Omental fat pad (tissue), 4 donors: ENCODE data around the gene SDHAF2. TPM values are rescaled to one million over a fixed set of nuclear protein-coding genes. Genes with fewer than 3 reads are reported as not detected.

ENCODE experiments used
- ATAC-seq: fragments of 150-250 bp; one replicate; pipeline ENCODE4 v1.9.1; 2016; ENCODE audit warnings: mild to moderate bottlenecking, moderate library complexity; ENCODE audit not compliant: low FRiP score
- DNase-seq: peaks from one replicate; pipeline ENCODE4 v3.0.0-alpha.2; 2019; ENCODE audit warnings: low spot score
- total RNA-seq, 4 donors: library from RNA; depleted of rRNA; stranded (reverse); fragments of >200 nt; gene quantifications; one replicate each; pipeline ENCODE4 v1.1.0, GENCODE V29; 2016
- TF ChIP-seq, protein P1 (sequence below), 3 donors: fragments of 450-650 bp; IDR thresholded peaks; one replicate each; pipeline ENCODE4 v1.5.1; 2016 to 2017; ENCODE audit warnings: antibody characterized with exemption in 3 of 3, mild to moderate bottlenecking in 3 of 3, moderate library complexity in 2 of 3

The SDHAF2 gene
- total RNA-seq, 4 donors from 2014 or later, result 48.6 to 59.0 (median 54.0) TPM

DNA sequence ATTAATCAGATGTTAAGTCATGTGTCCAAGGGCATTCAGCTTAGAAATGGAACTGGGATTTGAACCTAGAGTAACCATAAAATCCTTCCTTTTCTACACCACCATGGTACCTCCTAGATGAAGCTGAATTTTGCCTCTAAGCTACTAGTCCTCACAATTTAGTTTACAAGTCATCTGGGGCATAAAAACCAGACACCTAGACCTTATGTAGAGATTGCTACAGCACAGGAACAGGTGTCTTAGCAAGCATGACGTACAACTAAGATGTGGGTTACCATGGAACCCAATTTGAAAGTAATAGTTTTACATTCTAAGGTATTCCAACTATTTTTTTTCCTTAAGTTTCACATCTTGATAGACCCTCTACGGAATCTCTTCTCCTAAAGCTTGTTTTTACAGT lies 28.4 kb upstream of the SDHAF2 start:
- TF ChIP-seq, protein P1, sequence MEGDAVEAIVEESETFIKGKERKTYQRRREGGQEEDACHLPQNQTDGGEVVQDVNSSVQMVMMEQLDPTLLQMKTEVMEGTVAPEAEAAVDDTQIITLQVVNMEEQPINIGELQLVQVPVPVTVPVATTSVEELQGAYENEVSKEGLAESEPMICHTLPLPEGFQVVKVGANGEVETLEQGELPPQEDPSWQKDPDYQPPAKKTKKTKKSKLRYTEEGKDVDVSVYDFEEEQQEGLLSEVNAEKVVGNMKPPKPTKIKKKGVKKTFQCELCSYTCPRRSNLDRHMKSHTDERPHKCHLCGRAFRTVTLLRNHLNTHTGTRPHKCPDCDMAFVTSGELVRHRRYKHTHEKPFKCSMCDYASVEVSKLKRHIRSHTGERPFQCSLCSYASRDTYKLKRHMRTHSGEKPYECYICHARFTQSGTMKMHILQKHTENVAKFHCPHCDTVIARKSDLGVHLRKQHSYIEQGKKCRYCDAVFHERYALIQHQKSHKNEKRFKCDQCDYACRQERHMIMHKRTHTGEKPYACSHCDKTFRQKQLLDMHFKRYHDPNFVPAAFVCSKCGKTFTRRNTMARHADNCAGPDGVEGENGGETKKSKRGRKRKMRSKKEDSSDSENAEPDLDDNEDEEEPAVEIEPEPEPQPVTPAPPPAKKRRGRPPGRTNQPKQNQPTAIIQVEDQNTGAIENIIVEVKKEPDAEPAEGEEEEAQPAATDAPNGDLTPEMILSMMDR (IDR thresholded peaks at IDR 0.05), result no peak
- ATAC-seq (no peak), DNase-seq (no peak)

DNA sequence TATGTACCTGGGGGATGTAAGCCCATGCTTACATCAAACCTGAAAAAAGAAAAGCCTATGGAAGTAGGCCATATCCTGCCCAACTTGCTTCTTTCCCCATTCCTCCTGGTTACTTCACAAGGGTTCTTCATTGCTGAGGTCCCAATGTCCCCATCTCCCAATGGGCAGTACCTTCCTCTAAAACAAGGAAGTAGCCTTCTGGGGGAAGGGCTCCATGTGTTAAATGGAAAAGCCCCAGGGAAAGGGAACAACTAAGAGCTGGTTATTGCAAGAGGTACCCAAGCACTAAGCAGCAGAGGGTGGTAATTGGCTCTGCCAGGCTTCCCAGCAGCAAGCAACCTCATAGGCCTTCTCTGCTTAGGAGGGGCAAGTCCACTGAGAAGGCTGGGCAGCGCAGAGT lies 26.3 kb upstream of the SDHAF2 start:
- DNase-seq (no peak), ATAC-seq (no peak)
- TF ChIP-seq, protein P1 (IDR thresholded peaks at IDR 0.05), result no peak

DNA sequence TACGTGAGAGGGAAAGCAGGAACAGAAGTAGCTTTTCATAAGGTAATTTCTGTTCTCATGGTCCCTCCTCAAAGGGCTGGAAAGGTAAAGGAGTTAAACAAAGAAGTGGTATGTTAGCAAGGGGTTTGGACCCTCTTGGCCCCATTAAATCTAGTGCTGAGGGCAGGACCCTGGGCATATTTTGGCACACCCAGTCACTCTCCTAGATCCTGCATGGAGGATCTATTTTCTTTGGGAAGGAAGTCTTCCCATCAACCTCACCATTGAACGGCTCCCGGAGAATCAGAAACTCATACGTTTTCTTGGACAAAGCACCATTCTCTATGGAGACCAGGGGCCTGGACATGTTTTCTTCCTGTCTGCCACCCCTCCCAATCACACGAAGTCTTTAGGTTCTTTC lies 25.8 kb upstream of the SDHAF2 start:
- no peak for DNase-seq
- TF ChIP-seq, protein P1 (IDR thresholded peaks at IDR 0.05), result no peak
- ATAC-seq, result no peak

DNA sequence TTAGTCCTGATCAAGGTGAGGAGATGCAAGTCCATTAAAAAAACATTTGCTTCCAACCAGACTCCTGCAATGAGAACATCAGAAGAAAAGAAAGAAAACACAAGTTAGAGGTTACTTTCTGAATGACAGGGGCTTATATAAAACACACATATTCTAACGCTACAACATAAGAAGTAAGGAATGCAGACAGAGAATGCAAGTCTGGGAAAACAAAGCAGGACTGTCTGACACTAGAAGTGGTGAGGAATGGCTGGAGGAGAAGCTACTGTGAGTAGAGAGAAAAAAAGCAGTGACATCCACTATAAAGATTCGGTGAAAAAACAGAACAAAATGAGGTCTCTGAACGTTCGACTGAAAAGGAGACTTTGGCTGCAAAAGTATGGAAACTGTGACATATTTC lies 25.3 kb upstream of the SDHAF2 start:
- TF ChIP-seq, protein P1 (IDR thresholded peaks at IDR 0.05), result no peak
- ATAC-seq, result no peak
- no peak for DNase-seq

DNA sequence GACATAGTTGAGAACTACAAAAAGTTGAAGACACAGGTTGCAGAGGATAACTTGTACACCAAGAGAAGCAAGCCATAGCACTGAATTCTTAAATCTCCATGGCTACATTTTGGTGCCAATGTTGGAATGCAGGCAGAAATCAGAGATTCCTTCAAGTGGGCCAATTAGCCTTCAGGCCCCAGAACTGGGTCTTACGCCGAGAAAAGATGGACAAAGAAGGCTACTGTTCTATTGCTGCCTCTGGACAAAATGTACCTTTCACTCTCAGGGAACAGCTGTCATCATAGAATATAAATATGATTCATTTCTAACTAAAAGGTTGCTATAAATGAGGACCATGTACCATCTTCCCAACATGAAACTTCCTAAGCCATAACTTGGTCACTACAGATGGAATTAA lies 23.9 kb upstream of the SDHAF2 start:
- no peak for ATAC-seq
- DNase-seq, result no peak
- TF ChIP-seq, protein P1 (IDR thresholded peaks at IDR 0.05), result no peak

DNA sequence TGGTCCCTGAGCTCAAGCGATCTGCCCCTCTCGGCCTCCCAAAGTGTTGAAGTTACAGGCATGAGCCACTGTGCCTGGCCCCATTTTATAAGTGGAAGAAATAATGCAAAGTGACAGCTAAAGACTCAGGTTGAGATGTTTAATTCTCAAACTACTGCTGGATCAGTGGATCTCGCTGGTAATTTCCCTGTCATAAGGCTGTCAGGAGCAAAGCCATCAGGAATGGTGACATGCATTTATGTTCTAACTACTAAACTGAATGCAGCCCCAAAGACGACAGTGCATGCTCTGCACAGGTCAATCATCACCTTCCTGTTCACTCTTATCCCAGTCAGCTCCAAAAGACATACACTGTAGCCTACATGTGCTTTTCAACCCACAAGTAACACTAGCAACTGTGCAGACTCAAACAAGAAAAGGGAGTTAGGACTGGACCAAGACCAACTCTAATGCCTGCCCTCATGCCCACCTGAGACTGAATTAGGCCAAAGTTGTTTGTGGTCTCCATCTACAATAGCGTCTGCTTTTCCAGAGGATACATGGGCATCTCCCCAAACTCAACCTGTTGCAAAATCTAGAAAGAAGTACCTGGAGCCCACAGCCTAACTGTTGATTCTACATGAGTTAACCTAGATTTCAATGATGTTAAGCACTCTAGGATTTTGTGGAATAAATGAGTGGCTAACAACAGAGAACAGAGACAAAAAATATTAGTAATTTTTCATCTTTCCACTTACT lies 22.8 kb upstream of the SDHAF2 start:
- TF ChIP-seq, protein P1 (IDR thresholded peaks at IDR 0.05), result no peak
- DNase-seq, result no peak
- ATAC-seq, result no peak

DNA sequence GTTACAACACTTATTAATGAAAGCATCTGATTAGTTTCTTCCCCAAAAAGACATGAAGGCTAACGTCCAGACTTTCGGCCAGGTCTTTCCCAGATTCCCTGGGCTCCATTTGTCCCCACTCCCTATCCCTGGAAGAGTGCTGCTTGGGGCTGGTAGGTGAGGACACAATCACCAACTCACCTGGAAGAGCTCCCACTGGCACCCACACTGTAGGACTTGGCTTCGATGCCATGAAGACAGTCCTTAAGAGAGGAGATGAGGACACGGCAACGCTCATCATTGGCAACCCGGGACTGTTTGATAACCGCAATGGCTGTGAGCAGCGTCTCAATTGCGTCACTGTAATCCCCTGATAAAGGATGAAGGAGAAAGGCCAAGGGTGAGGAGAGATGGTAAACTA lies 18.3 kb upstream of the SDHAF2 start:
- ATAC-seq (no peak), DNase-seq (no peak)
- TF ChIP-seq, protein P1 (IDR thresholded peaks at IDR 0.05), result no peak
